ENCODE measurements around the gene KCNK2. TPM values are rescaled to one million over a fixed set of nuclear protein-coding genes. Genes with fewer than 3 reads are reported as not detected.

KCNK2 gene
- polyA plus RNA-seq, 1 of the 3 experiments (the other 2 are of a cell fraction) = 12.2 TPM

- TF ChIP-seq REST (IDR thresholded peaks at IDR 0.05; ENCODE audit: low read depth, low read length) = no peak
- TF ChIP-seq NRF1 (IDR thresholded peaks at IDR 0.05; ENCODE audit: low read depth, low read length) = no peak
- TF ChIP-seq USF2 (IDR thresholded peaks at IDR 0.05; ENCODE audit: borderline replicate concordance, low read depth, low read length) = no peak
- no peak for TF ChIP-seq CHD2 (IDR thresholded peaks at IDR 0.05; ENCODE audit: low read length, partially characterized antibody)
- no peak for TF ChIP-seq RAD21 (IDR thresholded peaks at IDR 0.05; ENCODE audit: low read length)
- no peak for TF ChIP-seq MAX (IDR thresholded peaks at IDR 0.05; ENCODE audit: low read depth)
- TF ChIP-seq TAF1 (IDR thresholded peaks at IDR 0.05; ENCODE audit: borderline replicate concordance, low read depth, low read length) = no peak
- no peak for TF ChIP-seq GABPA (IDR thresholded peaks at IDR 0.05; ENCODE audit: low read depth)
- TF ChIP-seq RXRA (IDR thresholded peaks at IDR 0.05; ENCODE audit: borderline replicate concordance, low read depth) = no peak
- no peak for TF ChIP-seq PBX3 (IDR thresholded peaks at IDR 0.05)
- TF ChIP-seq RFX5 (IDR thresholded peaks at IDR 0.05; ENCODE audit: low read length) = no peak
Measured at GRCh38 chr1:215226757-215227156, 144.2 kb downstream of the KCNK2 start (continued).

- Histone ChIP-seq H2AFZ (ENCODE audit: low read depth) (no peak overlapping the region), H3K9me2 (no peaks in the 10 kb centered on the region), H3K4me2 (no peak overlapping the region), H3K27me3 (ENCODE audit: insufficient read depth) (no peaks in the 10 kb centered on the region), H3K4me1 (ENCODE audit: control insufficient read depth in 1 of 2, insufficient read depth in 2 of 2, low read depth in 1 of 2, low read length in 1 of 2) (no peaks in the 10 kb centered on the region), H3K4me3 (ENCODE audit: low read depth in 2 of 2, low read length in 1 of 2) (no peak overlapping the region), H3K27ac (ENCODE audit: low read depth in 2 of 2, low read length in 1 of 2) (no peak overlapping the region), H3K79me2 (ENCODE audit: insufficient read depth) (no peaks in the 10 kb centered on the region), H3K36me3 (replicated peaks in 1 of 2; ENCODE audit: control insufficient read depth in 1 of 2, insufficient read depth in 2 of 2, low read length in 1 of 2) (no peaks in the 10 kb centered on the region), H3F3A (replicated peaks; ENCODE audit: insufficient read depth) (no peaks in the 10 kb centered on the region), H4K20me1 (ENCODE audit: insufficient read depth) (no peaks in the 10 kb centered on the region), H3K9me3 (no peaks in the 10 kb centered on the region), H3K9ac (no peak overlapping the region)
- 29% methylated on average over 6 of the region's 6 CpGs for WGBS (ENCODE audit: low lambda C conversion rate)
- ChIA-PET POLR2A (no interaction called here), CTCF (no interaction called here)
- DNase-seq = no peak
- TF ChIP-seq ZBTB33 (IDR thresholded peaks at IDR 0.05; ENCODE audit: borderline replicate concordance, low read depth) (no peak), SMC3 (IDR thresholded peaks at IDR 0.05; ENCODE audit: low read depth, low read length) (no peak), MXI1 (IDR thresholded peaks at IDR 0.05; ENCODE audit: low read depth, low read length) (no peak), FOSL2 (IDR thresholded peaks at IDR 0.05; ENCODE audit: borderline replicate concordance, low read depth) (no peak), GATA2 (CRISPR knock-in tag; IDR thresholded peaks at IDR 0.05) (no peak), RFX5 (IDR thresholded peaks at IDR 0.05; ENCODE audit: low read length) (no peak), TEAD4 (IDR thresholded peaks at IDR 0.05; ENCODE audit: borderline replicate concordance, insufficient read depth) (no peak), JUND (IDR thresholded peaks at IDR 0.05) (no peak), RAD21 (IDR thresholded peaks at IDR 0.05; ENCODE audit: low read length) (no peak), FOXM1 (IDR thresholded peaks at IDR 0.05; ENCODE audit: low read depth) (no peak), USF1 (IDR thresholded peaks at IDR 0.05; ENCODE audit: borderline replicate concordance, low read depth) (no peak)
Measured at GRCh38 chr1:215228193-215228592, 145.7 kb downstream of the KCNK2 start.
